ENCODE data around the gene TUBD1. TPM values are rescaled to one million over a fixed set of nuclear protein-coding genes. Genes with fewer than 3 reads are reported as not detected.
A peak's percentile ranks its signal among the peaks of the same experiment; 100 is the strongest.
"Not testable (repeated sequence)": the region's sequence is repeated elsewhere in the genome, so short reads cannot be mapped to it uniquely, and the experiment has no call there.

Gene TUBD1
- total RNA-seq, 2 donors from 2014 or later, result 17.5 to 24.1 TPM

DNA sequence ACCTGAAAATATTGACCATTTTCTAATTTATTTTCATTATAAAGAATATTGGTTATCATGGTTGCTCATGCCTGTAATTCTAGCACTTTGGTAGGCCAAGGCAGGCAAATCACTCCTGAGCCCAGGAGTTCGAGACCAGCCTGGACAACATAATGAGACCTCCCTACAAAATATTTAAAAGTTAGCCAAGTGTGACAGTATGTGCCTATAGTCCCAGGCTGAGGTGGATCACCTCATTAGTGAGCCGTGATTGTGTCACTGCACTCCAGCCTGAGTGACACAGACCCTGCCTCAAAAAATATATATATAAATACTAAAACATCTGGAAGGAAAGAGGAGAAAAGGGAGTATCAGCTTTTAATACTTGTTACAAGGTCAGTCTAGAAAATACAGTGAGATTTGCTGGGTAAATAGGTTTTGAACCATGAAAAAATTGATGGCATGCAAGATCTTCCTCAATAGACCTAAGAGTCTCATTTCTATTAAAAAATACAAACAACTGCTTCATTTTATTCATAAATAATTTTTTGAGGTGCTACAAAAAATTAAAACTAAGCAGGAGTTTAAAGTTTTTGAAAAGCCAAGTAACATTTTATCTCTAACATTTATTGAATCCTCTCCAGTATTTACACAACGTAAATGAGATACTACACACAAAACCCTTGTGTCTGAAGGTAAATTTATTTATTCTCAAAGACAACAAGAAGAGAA, 47.7 kb downstream of the TUBD1 start:
- Histone ChIP-seq H3K27me3 (ENCODE audit: control insufficient read depth, insufficient read depth, low read length, poor library complexity, severe bottlenecking) (no peaks in the 10 kb centered on the region), H3K36me3 (ENCODE audit: control insufficient read depth, insufficient read depth, low read length) (peaks cover 16% of the 10 kb centered on the region), H3K9ac (ENCODE audit: extremely low read depth, low read length, poor library complexity, severe bottlenecking) (no peak overlapping the region), H3K9me3 (ENCODE audit: control insufficient read depth, low read length) (no peaks in the 10 kb centered on the region), H3K27ac (ENCODE audit: low read depth, low read length) (no peak overlapping the region), H3K4me3 (ENCODE audit: low read length) (no peak overlapping the region), H3K4me1 (ENCODE audit: control insufficient read depth, insufficient read depth, low read length) (no peaks in the 10 kb centered on the region)
- no peak overlapping the region for H3K4me3 Mint-ChIP-seq
- peaks cover 34% of the 10 kb centered on the region for H3K4me1 Mint-ChIP-seq
- no peaks in the 10 kb centered on the region for H3K27me3 Mint-ChIP-seq (ENCODE audit: insufficient read depth)
- DNase-seq, result no peak
- WGBS, 2 experiments (ENCODE audit: insufficient coverage in 1 of 2, insufficient read length in 1 of 2), result 95 to 100% methylated on average over 2 to 3 of the region's 3 CpGs
- H3K9me3 Mint-ChIP-seq, result no peaks in the 10 kb centered on the region
- H3K27ac Mint-ChIP-seq, result peak overlapping the region; percentile 13
- TF ChIP-seq, protein P1, sequence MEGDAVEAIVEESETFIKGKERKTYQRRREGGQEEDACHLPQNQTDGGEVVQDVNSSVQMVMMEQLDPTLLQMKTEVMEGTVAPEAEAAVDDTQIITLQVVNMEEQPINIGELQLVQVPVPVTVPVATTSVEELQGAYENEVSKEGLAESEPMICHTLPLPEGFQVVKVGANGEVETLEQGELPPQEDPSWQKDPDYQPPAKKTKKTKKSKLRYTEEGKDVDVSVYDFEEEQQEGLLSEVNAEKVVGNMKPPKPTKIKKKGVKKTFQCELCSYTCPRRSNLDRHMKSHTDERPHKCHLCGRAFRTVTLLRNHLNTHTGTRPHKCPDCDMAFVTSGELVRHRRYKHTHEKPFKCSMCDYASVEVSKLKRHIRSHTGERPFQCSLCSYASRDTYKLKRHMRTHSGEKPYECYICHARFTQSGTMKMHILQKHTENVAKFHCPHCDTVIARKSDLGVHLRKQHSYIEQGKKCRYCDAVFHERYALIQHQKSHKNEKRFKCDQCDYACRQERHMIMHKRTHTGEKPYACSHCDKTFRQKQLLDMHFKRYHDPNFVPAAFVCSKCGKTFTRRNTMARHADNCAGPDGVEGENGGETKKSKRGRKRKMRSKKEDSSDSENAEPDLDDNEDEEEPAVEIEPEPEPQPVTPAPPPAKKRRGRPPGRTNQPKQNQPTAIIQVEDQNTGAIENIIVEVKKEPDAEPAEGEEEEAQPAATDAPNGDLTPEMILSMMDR (conservative IDR thresholded peaks at IDR 0.05), result no peak
- peaks cover 23% of the 10 kb centered on the region for H3K36me3 Mint-ChIP-seq (ENCODE audit: low read depth)

- WGBS, 2 experiments (ENCODE audit: insufficient coverage in 1 of 2, insufficient read length in 1 of 2), result 97 to 98% methylated on average over 8 to 11 of the region's 13 CpGs
- peak overlapping the region; percentile 72 for H3K27ac Mint-ChIP-seq
Observed at GRCh38 chr17:59842901-59843652, 49.7 kb downstream of the TUBD1 start.

GRCh38 chr17:59841882-59842263, 50.9 kb downstream of the TUBD1 start:
- H3K9ac ChIP-seq (ENCODE audit: extremely low read depth, low read length, poor library complexity, severe bottlenecking); H3K27ac ChIP-seq (ENCODE audit: low read depth, low read length); H3K4me1 ChIP-seq (ENCODE audit: control insufficient read depth, insufficient read depth, low read length); DNase-seq; H3K9me3 Mint-ChIP-seq; H3K4me3 ChIP-seq (ENCODE audit: low read length); H3K9me3 ChIP-seq (ENCODE audit: control insufficient read depth, low read length); H3K27me3 Mint-ChIP-seq (ENCODE audit: insufficient read depth); H3K27me3 ChIP-seq (ENCODE audit: control insufficient read depth, insufficient read depth, low read length, poor library complexity, severe bottlenecking): not testable (repeated sequence)
- Mint-ChIP-seq H3K36me3 (ENCODE audit: low read depth) (peaks cover 29% of the 10 kb centered on the region), H3K4me3 (peak overlapping the region; percentile 75), H3K4me1 (peaks cover 46% of the 10 kb centered on the region), H3K27ac (peak overlapping the region; percentile 39)
- 100% methylated on average over 3 of the region's 4 CpGs; no CpG with 5 or more reads in 1 of the 2 experiments for WGBS, 2 experiments (ENCODE audit: insufficient coverage in 1 of 2, insufficient read length in 1 of 2)
- peaks cover 25% of the 10 kb centered on the region for H3K36me3 ChIP-seq (ENCODE audit: control insufficient read depth, insufficient read depth, low read length)

More at GRCh38 chr17:59842901-59843652, 49.7 kb downstream of the TUBD1 start:
- H3K27ac ChIP-seq (ENCODE audit: low read depth, low read length), result no peak overlapping the region
- DNase-seq, result peak; percentile 68
- H3K27me3 ChIP-seq (ENCODE audit: control insufficient read depth, insufficient read depth, low read length, poor library complexity, severe bottlenecking), result no peaks in the 10 kb centered on the region
- Mint-ChIP-seq H3K4me1 (peaks cover 44% of the 10 kb centered on the region), H3K4me3 (no peak overlapping the region), H3K27me3 (ENCODE audit: insufficient read depth) (no peaks in the 10 kb centered on the region), H3K9me3 (no peaks in the 10 kb centered on the region), H3K36me3 (ENCODE audit: low read depth) (peaks cover 29% of the 10 kb centered on the region)
- H3K9ac ChIP-seq (ENCODE audit: extremely low read depth, low read length, poor library complexity, severe bottlenecking), result no peak overlapping the region
- no peaks in the 10 kb centered on the region for H3K4me1 ChIP-seq (ENCODE audit: control insufficient read depth, insufficient read depth, low read length)
- TF ChIP-seq, protein P1 (conservative IDR thresholded peaks at IDR 0.05), result no peak
- peaks cover 25% of the 10 kb centered on the region for H3K36me3 ChIP-seq (ENCODE audit: control insufficient read depth, insufficient read depth, low read length)
- H3K9me3 ChIP-seq (ENCODE audit: control insufficient read depth, low read length), result no peaks in the 10 kb centered on the region
- no peak overlapping the region for H3K4me3 ChIP-seq (ENCODE audit: low read length)

DNA sequence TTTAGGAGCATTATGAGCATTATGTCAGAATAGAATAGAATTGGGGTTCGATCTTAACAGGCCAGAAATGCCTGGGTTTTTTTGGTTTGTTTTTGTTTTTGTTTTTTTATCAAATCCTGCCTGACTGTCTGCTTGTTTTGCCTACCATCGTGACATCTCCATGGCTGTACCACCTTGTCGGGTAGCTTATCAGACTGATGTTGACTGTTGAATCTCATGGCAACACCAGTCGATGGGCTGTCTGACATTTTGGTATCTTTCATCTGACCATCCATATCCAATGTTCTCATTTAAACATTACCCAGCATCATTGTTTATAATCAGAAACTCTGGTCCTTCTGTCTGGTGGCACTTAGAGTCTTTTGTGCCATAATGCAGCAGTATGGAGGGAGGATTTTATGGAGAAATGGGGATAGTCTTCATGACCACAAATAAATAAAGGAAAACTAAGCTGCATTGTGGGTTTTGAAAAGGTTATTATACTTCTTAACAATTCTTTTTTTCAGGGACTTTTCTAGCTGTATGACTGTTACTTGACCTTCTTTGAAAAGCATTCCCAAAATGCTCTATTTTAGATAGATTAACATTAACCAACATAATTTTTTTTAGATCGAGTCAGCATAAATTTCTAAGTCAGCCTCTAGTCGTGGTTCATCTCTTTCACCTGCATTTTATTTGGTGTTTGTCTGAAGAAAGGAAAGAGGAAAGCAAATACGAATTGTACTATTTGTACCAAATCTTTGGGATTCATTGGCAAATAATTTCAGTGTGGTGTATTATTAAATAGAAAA, 51.5 kb downstream of the TUBD1 start:
- WGBS, 2 experiments (ENCODE audit: insufficient coverage in 1 of 2, insufficient read length in 1 of 2), result 69 to 70% methylated on average over 7 of the region's 7 CpGs
- Histone ChIP-seq H3K36me3 (ENCODE audit: control insufficient read depth, insufficient read depth, low read length) (peaks cover 25% of the 10 kb centered on the region), H3K9ac (ENCODE audit: extremely low read depth, low read length, poor library complexity, severe bottlenecking) (peak overlapping the region; percentile 98), H3K4me3 (ENCODE audit: low read length) (peak overlapping the region; percentile 98)
- Mint-ChIP-seq H3K4me1 (peaks cover 41% of the 10 kb centered on the region), H3K36me3 (ENCODE audit: low read depth) (peaks cover 29% of the 10 kb centered on the region), H3K4me3 (peak overlapping the region; percentile 75), H3K27ac (peak overlapping the region; percentile 98)
- DNase-seq; H3K27me3 Mint-ChIP-seq (ENCODE audit: insufficient read depth); H3K9me3 ChIP-seq (ENCODE audit: control insufficient read depth, low read length); H3K27me3 ChIP-seq (ENCODE audit: control insufficient read depth, insufficient read depth, low read length, poor library complexity, severe bottlenecking); H3K4me1 ChIP-seq (ENCODE audit: control insufficient read depth, insufficient read depth, low read length); H3K27ac ChIP-seq (ENCODE audit: low read depth, low read length); H3K9me3 Mint-ChIP-seq: not testable (repeated sequence)

Measured in endodermal cell (in vitro differentiated cells).